ENCODE measurements around the gene HRH2.

GRCh38 chr5:175614861-175615260, 43.0 kb upstream of the HRH2 start:
- TF ChIP-seq CTCF (IDR thresholded peaks at IDR 0.05; ENCODE audit: low read depth, low read length) (no peak), EZH2phosphoT487 (IDR thresholded peaks at IDR 0.05; ENCODE audit: low read depth) (no peak)
